Measurements from ENCODE around the gene NSMCE1.

GRCh38 chr16:27259710-27260109 is 8.9 kb downstream of the NSMCE1 start:
- no peak for TF ChIP-seq CTCF (conservative IDR thresholded peaks at IDR 0.05 in 1 of 2, IDR thresholded peaks at IDR 0.05 in 1 of 2; ENCODE audit: low read depth in 1 of 2, low read length in 2 of 2)
- TF ChIP-seq EZH2 (IDR thresholded peaks at IDR 0.05; ENCODE audit: low read length, missing control alignments), result no peak

All from fibroblast of lung (primary cell).